Large intestine (tissue), 3 donors: ENCODE data around the gene LTBP1. TPM values are rescaled to one million over a fixed set of nuclear protein-coding genes. Genes with fewer than 3 reads are reported as not detected.
"Not testable (repeated sequence)": the region's sequence is repeated elsewhere in the genome, so short reads cannot be mapped to it uniquely, and the experiment has no call there.

ENCODE experiments used
- DNase-seq, 2 donors: peaks; one replicate each; pipeline versions ENCODE4 v3.0.0 to v3.0.0-alpha.2; 2013
- H3K27ac ChIP-seq: one replicate; pipeline ENCODE4 v1.5.1; 2013; ENCODE audit warnings: low read length
- H3K27me3 ChIP-seq: 2 replicates; pipeline ENCODE4 v1.6.1; 2013; ENCODE audit warnings: low read length; ENCODE audit not compliant: control insufficient read depth, insufficient read depth
- H3K36me3 ChIP-seq: 2 replicates; pipeline ENCODE4 v1.6.1; 2013; ENCODE audit warnings: low read length; ENCODE audit not compliant: control insufficient read depth, insufficient read depth
- H3K4me1 ChIP-seq: one replicate; pipeline ENCODE4 v1.6.1; 2013; ENCODE audit warnings: low read length; ENCODE audit not compliant: control insufficient read depth, insufficient read depth
- H3K4me3 ChIP-seq: one replicate; pipeline ENCODE4 v1.5.1; 2013; ENCODE audit warnings: low read length
- H3K9me3 ChIP-seq: one replicate; pipeline ENCODE4 v1.6.1; 2013; ENCODE audit warnings: mild to moderate bottlenecking, low read depth, low read length, moderate library complexity; ENCODE audit not compliant: control insufficient read depth
- WGBS: methylation state at CpG from one replicate; pipeline ENCODE4 v1.1.5; 2013; ENCODE audit warnings: low lambda C conversion rate; ENCODE audit not compliant: insufficient coverage; 5-methylcytosine and 5-hydroxymethylcytosine counted together
- polyA plus RNA-seq: library from polyadenylated mRNA; unstranded; fragments of 120-200 nt; gene quantifications from one replicate; pipeline ENCODE4 v1.2.1, GENCODE V29; 2013

The LTBP1 gene
- polyA plus RNA-seq, 1 donor, result 22.9 TPM

DNA sequence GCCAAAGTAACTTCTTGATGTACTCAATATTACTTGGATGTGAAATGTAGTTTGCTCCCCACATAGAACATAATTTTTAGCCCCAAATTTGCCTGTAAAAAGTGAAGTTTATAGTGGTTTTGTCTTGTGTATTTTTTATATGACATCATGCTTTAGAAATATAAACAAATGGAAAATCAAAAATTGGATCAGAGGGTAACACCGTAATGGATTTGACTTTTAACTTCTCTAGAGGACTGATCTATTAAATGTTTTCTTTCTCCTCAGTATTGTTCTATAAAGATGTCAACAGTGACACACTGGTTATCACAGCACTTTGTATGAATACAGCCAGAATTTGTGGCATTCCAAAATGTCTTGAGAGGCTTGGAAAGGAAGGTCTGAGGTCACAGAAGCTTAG lies 484.1 kb downstream of the LTBP1 start:
- Histone ChIP-seq H3K36me3 (no peaks in the 10 kb centered on the region), H3K27ac (no peak overlapping the region), H3K9me3 (no peaks in the 10 kb centered on the region), H3K4me3 (no peak overlapping the region), H3K4me1 (no peaks in the 10 kb centered on the region), H3K27me3 (no peaks in the 10 kb centered on the region)
- no peak for DNase-seq
- 83% methylated on average over 1 of the region's 1 CpG for WGBS

- Histone ChIP-seq H3K4me1 (no peaks in the 10 kb centered on the region), H3K27me3 (no peaks in the 10 kb centered on the region), H3K27ac (no peak overlapping the region), H3K36me3 (no peaks in the 10 kb centered on the region), H3K9me3 (no peaks in the 10 kb centered on the region), H3K4me3 (no peak overlapping the region)
- 100% methylated on average over 2 of the region's 2 CpGs for WGBS
- no peak for DNase-seq
Measured at GRCh38 chr2:33432871-33433270, 486.1 kb downstream of the LTBP1 start.

GRCh38 chr2:33433279-33434235 lies 486.8 kb downstream of the LTBP1 start:
- H3K27me3 ChIP-seq, result no peaks in the 10 kb centered on the region
- no peak for DNase-seq
- H3K27ac ChIP-seq, result no peak overlapping the region
- WGBS, result 96% methylated on average over 3 of the region's 7 CpGs
- no peaks in the 10 kb centered on the region for H3K9me3 ChIP-seq
- no peak overlapping the region for H3K4me3 ChIP-seq
- no peaks in the 10 kb centered on the region for H3K4me1 ChIP-seq
- no peaks in the 10 kb centered on the region for H3K36me3 ChIP-seq

DNA sequence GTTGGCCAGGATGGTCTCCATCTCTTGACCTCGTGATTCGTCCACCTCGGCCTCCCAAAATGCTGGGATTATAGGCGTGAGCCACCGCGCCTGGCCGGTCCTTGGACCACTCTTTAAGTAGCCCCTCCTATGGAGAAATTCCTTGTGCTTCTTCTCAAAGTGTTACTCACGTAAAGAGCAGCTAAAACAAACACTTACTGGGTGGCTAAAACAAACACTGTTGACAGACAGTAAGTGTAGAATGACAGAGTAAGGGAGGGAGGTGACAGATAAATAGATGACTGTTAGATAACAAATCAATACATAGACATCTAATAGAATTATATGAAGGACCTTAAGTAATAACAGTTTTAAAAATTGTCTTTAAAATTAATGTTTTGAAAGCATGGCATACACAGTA lies 488.8 kb downstream of the LTBP1 start:
- Histone ChIP-seq H3K4me3 (no peak overlapping the region), H3K27me3 (no peaks in the 10 kb centered on the region), H3K9me3 (no peaks in the 10 kb centered on the region), H3K36me3 (no peaks in the 10 kb centered on the region), H3K27ac (no peak overlapping the region), H3K4me1 (no peaks in the 10 kb centered on the region)
- DNase-seq, result no peak
- no CpG with 5 or more reads among the region's 8 CpGs for WGBS

GRCh38 chr2:33436083-33436482 lies 489.3 kb downstream of the LTBP1 start:
- no peak overlapping the region for H3K27ac ChIP-seq
- DNase-seq, result no peak
- no peak overlapping the region for H3K4me3 ChIP-seq
- no peaks in the 10 kb centered on the region for H3K4me1 ChIP-seq
- H3K27me3 ChIP-seq, result no peaks in the 10 kb centered on the region
- H3K9me3 ChIP-seq, result no peaks in the 10 kb centered on the region
- WGBS, result no CpG with 5 or more reads among the region's 1 CpG
- H3K36me3 ChIP-seq, result no peaks in the 10 kb centered on the region

DNA sequence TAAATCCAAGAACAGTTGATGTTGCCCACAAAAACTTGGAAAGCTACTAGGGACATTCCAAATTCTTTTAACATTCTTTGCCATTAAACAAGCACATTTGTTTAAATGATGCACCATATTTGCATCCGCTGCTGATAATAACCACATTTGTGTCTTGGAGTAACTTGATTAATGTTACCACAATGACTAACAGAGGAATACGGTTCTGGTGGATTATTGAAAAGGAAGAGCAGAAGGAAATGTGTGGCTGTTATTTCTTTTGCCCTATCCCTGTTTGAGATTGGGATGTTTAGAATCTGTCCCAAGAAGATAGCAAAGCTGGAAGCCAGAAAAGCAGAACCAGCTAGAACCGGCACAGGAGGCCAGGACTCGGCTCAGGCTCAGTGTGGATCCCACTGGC lies 490.5 kb downstream of the LTBP1 start:
- Histone ChIP-seq H3K4me1 (no peaks in the 10 kb centered on the region), H3K27me3 (no peaks in the 10 kb centered on the region), H3K9me3 (no peaks in the 10 kb centered on the region), H3K4me3 (no peak overlapping the region), H3K27ac (no peak overlapping the region), H3K36me3 (no peaks in the 10 kb centered on the region)
- no peak for DNase-seq
- WGBS, result 100% methylated on average over 1 of the region's 4 CpGs

- WGBS, result 50% methylated on average over 1 of the region's 2 CpGs
- Histone ChIP-seq H3K27me3 (no peaks in the 10 kb centered on the region), H3K9me3 (no peaks in the 10 kb centered on the region), H3K4me3 (no peak overlapping the region), H3K36me3 (no peaks in the 10 kb centered on the region), H3K27ac (no peak overlapping the region), H3K4me1 (no peaks in the 10 kb centered on the region)
- no peak for DNase-seq
Measured at GRCh38 chr2:33437815-33438214, 491.1 kb downstream of the LTBP1 start.

GRCh38 chr2:33441235-33441810 lies 494.6 kb downstream of the LTBP1 start:
- Histone ChIP-seq H3K4me1 (no peaks in the 10 kb centered on the region), H3K4me3 (no peak overlapping the region), H3K27me3 (no peaks in the 10 kb centered on the region), H3K27ac (no peak overlapping the region), H3K36me3 (no peaks in the 10 kb centered on the region), H3K9me3 (no peaks in the 10 kb centered on the region)
- peak; percentile 13 to 16 for DNase-seq
- WGBS, result 70% methylated on average over 2 of the region's 3 CpGs

GRCh38 chr2:33442052-33442451 lies 495.3 kb downstream of the LTBP1 start:
- H3K36me3 ChIP-seq, H3K27me3 ChIP-seq, H3K4me3 ChIP-seq, H3K9me3 ChIP-seq, H3K27ac ChIP-seq, DNase-seq, H3K4me1 ChIP-seq: not testable (repeated sequence)
- no CpG with 5 or more reads among the region's 9 CpGs for WGBS

- Histone ChIP-seq H3K36me3 (no peaks in the 10 kb centered on the region), H3K27me3 (no peaks in the 10 kb centered on the region), H3K4me3 (no peak overlapping the region), H3K9me3 (no peaks in the 10 kb centered on the region), H3K4me1 (no peaks in the 10 kb centered on the region), H3K27ac (no peak overlapping the region)
- WGBS, result 83% methylated on average over 4 of the region's 6 CpGs
- peak in 1 of 2 donors; percentile 9 for DNase-seq
Measured at GRCh38 chr2:33442528-33443079, 495.9 kb downstream of the LTBP1 start.
